ENCODE results near the gene NDUFS4. TPM values are rescaled to one million over a fixed set of nuclear protein-coding genes. Genes with fewer than 3 reads are reported as not detected.

NDUFS4 gene
- total and polyA plus RNA-seq, 2 of the 4 experiments (the other 2 are of a cell fraction) = 34.2 to 70.1 TPM

DNA sequence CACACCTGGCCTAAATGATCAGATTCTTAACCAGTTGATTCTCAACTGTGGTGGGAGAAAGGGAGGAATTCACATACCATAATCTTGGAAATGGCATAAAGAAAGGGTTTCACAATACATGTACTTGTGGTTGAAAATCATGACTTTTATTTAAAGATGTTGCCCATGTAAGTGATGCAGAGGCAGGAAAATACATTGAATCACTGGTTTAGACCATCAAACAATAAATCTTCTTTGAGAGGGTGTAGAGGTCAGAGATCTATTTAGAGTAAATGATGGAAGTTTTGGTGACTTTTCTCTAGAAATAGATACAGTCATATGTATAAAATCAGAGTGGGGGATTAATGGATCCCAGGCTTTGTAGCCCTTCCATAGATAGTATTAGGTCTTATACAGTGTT, 15.4 kb downstream of the NDUFS4 start:
- H3K4ac ChIP-seq (ENCODE audit: low read depth, low read length) = no peak overlapping the region
- no peak overlapping the region for H3K56ac ChIP-seq (ENCODE audit: extremely low read depth, insufficient read depth, low read length)
- no peak overlapping the region for H2BK15ac ChIP-seq (ENCODE audit: low read depth, low read length)
- DNase-seq (peak; percentile 21), ATAC-seq (ENCODE audit: low read depth) (no peak)
- BruUV-seq (replicated peaks) = no TSS peak
- no peak overlapping the region for H3K9ac ChIP-seq (ENCODE audit: low read depth, low read length)
- peaks cover 30 to 62% of the 10 kb centered on the region in 2 experiments for H3K79me1 ChIP-seq (ENCODE audit: low read depth in 1 of 2, low read length in 2 of 2)
- intact Hi-C loops (cut with micrococcal nuclease) (no loop called here), in situ Hi-C loops (cut with MboI; ENCODE audit: low sequenced_read_pairs) (no loop called here), dilution Hi-C loops (cut with HindIII; ENCODE audit: low sequenced_read_pairs, unreplicated experiment) (no loop called here)
- H3K9me1 ChIP-seq (ENCODE audit: insufficient read depth, low read length) = no peaks in the 10 kb centered on the region; the same call in 1 of the 2 replicates
- no peak overlapping the region for H3K27ac ChIP-seq (ENCODE audit: insufficient read depth, low read length)
- no peak overlapping the region for H3K4me3 ChIP-seq (ENCODE audit: insufficient read depth, low read depth, low read length)
- H2AK9ac ChIP-seq (replicated peaks; ENCODE audit: low read depth, low read length, poor library complexity) = no peak overlapping the region
- no peak overlapping the region for H4K8ac ChIP-seq (ENCODE audit: low read depth in 2 of 2, low read length in 2 of 2)
- no peak overlapping the region for H2BK5ac ChIP-seq (ENCODE audit: low read depth, low read length, poor library complexity, severe bottlenecking)
- H3K23ac ChIP-seq (ENCODE audit: low read depth, low read length) = no peak overlapping the region
- no peak overlapping the region for H4K91ac ChIP-seq (ENCODE audit: insufficient read depth, low read depth, low read length)
- H3K9me3 ChIP-seq (ENCODE audit: control insufficient read depth, insufficient read depth, low read length) = no peaks in the 10 kb centered on the region
- H2AFZ ChIP-seq (replicated peaks; ENCODE audit: low read length, poor library complexity) = no peak overlapping the region
- H3K14ac ChIP-seq (replicated peaks; ENCODE audit: low read depth, low read length) = no peak overlapping the region
- ChIA-PET CTCF (no interaction called here), POLR2A (ENCODE audit: unreplicated experiment) (no interaction called here)
- H4K5ac ChIP-seq (ENCODE audit: low read depth, low read length) = no peak overlapping the region
- peaks cover 54% of the 10 kb centered on the region for H4K20me1 ChIP-seq (ENCODE audit: insufficient read depth, low read length)
- H2AK5ac ChIP-seq (ENCODE audit: low read depth, low read length) = no peak overlapping the region
- no peaks in the 10 kb centered on the region; the same call in 1 of the 2 replicates for H3K36me3 ChIP-seq (ENCODE audit: control insufficient read depth, insufficient read depth, low read length)
- TF ChIP-seq SMC3 (IDR thresholded peaks at IDR 0.05; ENCODE audit: low read depth, low read length) (no peak), CEBPB (IDR thresholded peaks at IDR 0.05; ENCODE audit: low read depth, low read length) (peak; percentile 44)
- H2BK20ac ChIP-seq (ENCODE audit: low read depth, low read length) = no peak overlapping the region
- no peak overlapping the region for H3K18ac ChIP-seq (ENCODE audit: low read depth, low read length)
- H2BK120ac ChIP-seq (ENCODE audit: low read depth, low read length) = no peak overlapping the region
- H3K4me2 ChIP-seq (ENCODE audit: low read depth, low read length) = no peak overlapping the region
- peaks cover 2% of the 10 kb centered on the region; the same call in 1 of the 2 replicates for H3K4me1 ChIP-seq (ENCODE audit: control insufficient read depth, insufficient read depth, low read length)
- no peaks in the 10 kb centered on the region for H3K27me3 ChIP-seq (ENCODE audit: control insufficient read depth, insufficient read depth, low read length)
